NCI-H345 (cell line): ENCODE results near the gene GDAP1L1.
A peak's percentile ranks its signal among the peaks of the same experiment; 100 is the strongest.

Experiments
- DNase-seq: peaks from one replicate; lab custom pipeline; 2025; lab: John Stamatoyannopoulos, UW

Gene GDAP1L1

GRCh38 chr20:44247131-44247571 is at the start of gene GDAP1L1:
Gene GDAP1L1 (plus strand): TSS chr20:44247308. CDS start chr20:44247335, 27 bp downstream.
- DNase-seq, result peak; percentile 43

DNA sequence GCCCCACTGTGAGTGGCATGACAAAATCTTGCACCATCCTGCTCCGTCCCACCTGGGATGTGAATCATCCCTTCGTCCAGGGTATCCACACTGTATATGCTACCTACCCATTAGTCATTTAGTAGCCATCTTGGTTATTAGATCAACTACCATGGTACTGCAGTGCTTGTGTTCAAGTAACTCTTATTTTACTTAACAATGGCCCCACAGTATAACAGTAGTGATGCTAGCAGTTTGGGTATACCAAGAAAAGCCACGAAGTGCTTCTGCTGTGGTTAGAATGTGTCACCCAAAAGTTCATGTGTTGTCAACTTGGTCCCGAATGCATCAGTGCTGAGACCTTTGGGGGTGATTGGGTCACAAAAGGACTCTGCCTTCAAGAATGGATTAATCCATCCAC is 48.2 kb upstream of the GDAP1L1 start:
- no peak for DNase-seq

- DNase-seq, result no peak
Observed at GRCh38 chr20:44199877-44200276, 47.2 kb upstream of the GDAP1L1 start.

DNA sequence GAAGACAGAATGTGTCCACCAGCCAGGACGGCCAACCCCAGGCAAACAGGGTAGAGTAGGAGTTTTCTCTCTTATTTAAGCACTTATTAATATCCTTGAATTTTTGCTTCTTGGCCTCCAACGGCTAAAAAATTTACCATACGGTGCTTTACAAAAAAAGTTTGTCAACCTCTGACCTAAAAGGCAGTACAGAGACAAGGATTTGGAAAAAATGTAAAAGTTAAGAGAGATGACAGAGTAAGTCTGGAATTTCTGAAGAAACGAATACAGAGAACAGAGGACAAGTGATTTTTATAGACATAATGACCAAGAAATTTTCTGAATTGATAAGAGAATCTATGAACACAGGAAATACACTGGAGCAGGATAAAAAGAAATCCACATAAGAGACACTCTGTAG is 46.7 kb upstream of the GDAP1L1 start:
- DNase-seq, result no peak

DNA sequence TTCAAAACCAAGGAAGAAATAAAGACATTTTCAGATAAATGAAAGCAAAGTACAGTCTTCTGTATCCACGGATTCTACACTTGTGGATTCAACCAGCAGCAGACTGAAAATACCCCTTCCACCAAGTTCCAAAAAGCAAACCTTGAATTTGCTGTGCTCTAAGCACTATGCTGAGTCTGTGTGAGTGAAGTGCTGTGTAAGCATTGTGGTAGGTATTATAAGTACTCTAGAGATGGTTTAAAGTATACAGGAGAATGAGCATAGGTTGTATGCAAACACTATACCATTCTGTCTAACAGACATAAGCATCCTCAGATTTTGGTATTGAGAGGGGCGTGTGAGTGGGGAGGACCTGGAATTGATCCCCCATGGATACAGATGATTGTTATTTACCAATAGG is 46.1 kb upstream of the GDAP1L1 start:
- no peak for DNase-seq

GRCh38 chr20:44203161-44203560 is 43.9 kb upstream of the GDAP1L1 start:
- no peak for DNase-seq

- no peak for DNase-seq
Observed at GRCh38 chr20:44204156-44204831, 42.8 kb upstream of the GDAP1L1 start.

DNA sequence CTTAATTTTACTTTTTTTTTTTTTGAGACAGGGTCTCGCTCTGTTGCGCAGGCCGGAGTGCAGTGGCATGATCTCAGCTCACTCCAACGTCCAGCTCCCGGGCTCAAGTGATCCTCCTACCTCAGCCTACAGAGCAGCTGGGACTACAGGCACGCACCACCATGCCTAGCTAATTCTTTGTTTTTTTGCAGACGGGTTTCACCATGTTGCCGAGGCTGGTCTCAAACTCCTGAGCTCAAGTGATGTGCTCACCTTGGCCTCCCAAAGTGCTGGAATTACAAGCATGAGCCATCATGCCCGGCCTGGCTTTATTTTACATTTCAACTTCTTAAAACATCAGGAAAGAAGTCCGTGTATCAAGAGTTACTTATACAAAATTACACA is 42.3 kb upstream of the GDAP1L1 start:
- DNase-seq, result no peak

DNA sequence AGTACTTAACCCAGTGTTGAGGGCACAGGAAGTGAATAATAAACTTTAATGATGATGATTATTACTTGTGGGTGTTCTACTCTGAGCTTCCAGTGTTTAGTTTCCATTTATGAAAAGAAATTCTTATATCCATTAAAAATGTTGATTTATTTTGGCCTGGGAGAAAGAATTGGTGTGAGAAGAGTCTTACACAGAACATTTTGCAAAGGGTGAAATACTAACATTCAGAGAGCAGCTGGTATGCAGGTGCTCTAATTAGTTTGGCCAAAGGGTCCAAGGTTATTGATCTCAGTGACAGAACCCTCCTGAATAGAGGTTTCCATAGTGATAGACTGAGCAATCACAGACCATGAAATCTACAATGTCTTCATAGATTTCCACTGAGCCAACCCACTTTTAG is 41.0 kb upstream of the GDAP1L1 start:
- DNase-seq, result no peak

- DNase-seq, result no peak
Observed at GRCh38 chr20:44207126-44207723, 39.9 kb upstream of the GDAP1L1 start.

- DNase-seq, result no peak
Observed at GRCh38 chr20:44208165-44208564, 38.9 kb upstream of the GDAP1L1 start.

- no peak for DNase-seq
Observed at GRCh38 chr20:44208770-44209169, 38.3 kb upstream of the GDAP1L1 start.

DNA sequence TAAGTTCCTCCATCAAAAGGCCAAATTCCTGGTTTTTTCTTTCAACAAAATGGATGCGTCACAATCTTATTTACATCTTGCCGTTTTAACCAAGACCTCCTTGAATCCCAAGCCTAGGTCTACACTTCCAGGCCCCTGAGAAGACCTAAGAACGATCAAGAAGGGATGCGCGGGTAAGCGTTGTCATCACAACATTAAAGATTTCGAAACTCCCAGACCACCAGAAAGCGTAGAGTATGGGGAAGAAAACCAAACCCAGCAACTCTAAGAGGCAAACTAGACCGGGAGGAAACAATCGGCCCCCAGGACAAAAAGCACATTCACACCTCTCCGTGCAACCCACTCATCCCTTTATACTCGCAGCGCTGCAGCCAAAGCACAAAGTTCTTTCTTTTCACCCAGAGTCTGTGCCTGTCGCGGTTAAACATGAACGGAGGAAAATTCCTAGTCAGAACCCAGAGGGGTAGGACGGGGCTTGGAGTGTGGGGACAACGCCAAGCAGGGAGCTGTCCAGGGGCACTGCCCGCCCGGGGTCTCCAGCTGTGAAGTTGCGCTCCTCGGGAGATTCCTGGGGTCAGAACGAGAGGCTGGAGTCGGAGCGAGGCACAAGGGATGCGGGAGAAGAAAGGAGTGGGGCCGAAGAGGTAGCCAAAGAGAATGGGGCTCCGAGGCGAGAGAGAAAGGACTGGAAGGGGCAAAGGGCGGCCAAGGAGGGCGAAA is 37.3 kb upstream of the GDAP1L1 start:
- DNase-seq, result no peak

DNA sequence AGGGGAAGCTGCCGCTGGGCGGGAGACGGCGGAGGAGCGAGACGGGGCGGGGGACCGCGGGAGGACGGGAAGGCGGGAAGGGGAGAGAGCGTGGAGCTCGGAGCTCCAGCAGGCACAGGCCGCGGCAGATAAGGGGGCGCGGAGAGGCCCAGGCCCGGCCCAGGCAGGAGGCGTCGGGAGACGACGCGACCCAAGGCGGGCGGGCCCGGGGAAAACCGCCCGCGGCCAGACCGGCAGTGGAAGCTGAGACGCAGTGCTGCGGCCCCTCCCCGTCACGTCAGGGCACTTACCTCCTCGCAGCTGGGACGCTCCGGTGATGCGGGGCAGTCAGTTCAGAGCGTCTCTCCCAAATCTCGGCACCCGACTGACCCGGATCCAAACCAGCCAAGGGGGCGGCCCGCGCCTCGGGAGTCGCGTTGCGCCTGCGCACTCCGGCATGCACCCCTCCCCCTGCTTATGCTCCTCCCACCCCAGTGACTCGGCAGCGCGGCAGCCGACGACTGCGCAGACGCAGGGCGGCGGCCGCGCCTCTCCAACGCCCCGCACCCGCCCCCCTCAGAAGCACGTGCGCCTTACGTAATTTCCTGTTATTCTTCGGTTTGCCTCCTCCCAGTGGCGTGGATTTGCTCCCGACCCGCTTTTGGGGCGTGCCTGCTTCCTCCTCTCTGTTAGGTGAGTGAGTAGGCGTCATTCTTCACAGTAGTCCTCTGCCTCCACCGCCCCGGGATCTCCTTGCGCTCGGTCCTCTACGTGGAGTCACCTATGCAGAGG is 36.5 kb upstream of the GDAP1L1 start, which contains the start of gene OSER1:
OSER1 (minus strand) TSS at position 366 of the 771 bp plus-strand sequence. CDS start 3,814 bp downstream, outside the sequence.
- peak; percentile 98 for DNase-seq

DNA sequence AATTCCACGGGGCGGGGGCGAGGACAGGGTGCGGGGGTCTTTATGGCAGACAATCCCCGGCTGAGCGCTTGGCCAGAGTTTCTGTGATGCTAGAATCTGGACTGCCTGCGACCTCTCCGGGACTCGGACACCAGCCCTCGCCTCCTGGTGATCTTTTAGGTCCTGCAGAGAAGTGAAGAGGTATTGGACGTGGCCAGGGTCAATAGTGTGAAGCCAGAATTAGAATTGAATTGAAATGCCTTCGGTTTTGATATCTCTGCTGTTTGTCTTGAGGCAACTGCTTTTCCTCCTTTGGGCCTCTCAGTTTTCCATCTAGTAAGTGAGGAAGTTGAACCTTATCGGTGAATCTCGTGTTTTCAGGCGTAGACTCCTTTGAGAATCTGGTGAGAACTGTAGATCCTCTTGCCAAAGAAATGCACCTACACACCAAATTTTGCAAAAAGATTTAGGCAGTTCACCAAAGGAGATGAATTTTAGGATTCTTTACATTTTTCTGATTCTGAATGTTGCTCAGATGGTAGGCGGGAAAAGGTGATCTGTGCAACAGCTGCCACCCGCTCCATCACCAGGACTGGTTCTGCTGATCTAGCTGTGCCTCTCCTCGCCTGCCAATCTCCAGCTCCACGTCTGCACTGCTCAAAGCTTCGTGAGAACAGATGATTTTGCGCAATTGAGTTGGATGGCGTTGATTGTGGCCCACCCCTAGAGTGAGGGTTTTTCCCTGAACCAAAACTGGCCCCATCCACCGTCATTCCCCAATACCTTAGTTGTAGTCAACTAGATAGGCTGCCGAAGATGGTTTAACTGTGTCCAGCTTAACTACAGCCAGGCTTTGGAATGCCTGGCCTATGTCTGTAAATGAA is 35.7 kb upstream of the GDAP1L1 start:
- no peak for DNase-seq

DNA sequence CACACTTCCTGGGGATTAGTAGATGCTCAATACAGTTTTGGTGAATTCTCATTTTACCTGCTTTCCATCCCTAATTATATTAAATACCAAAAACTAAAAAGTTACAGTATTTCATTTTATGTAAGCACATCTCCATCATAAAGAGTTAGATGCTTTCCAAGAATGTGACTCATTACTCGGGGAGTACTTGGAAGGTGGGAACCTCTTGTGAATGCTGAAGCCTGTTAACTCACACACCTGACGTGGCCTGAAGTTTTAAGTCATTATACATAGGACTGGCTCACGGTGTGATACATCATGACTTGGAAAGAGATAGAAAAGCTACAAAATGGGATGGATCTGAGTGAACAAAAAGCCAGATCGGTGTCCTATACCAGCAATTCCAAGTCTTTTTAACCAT is 34.3 kb upstream of the GDAP1L1 start:
- DNase-seq, result no peak

DNA sequence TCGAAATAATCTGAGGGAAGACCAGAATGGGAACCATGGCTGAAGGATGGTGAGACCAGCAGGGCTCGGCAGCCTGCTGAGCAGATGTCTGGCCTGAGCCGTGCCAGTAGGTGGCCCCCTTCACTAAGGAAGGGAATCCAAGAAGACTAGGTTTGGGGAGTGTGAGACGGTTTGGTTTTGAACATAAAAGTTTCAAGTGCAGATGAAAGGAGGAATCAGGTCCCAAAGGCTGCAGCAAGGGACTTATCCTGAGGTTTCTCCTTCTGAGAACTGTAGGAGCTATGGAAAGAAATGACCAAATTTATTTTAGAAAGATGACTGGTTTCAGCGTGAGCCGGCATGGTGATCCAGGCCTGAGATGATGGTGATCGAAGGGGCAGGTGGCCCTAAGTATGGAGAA is 32.0 kb upstream of the GDAP1L1 start:
- peak; percentile 41 for DNase-seq

GRCh38 chr20:44217342-44218092 is 29.6 kb upstream of the GDAP1L1 start:
- DNase-seq, result peak; percentile 77

- no peak for DNase-seq
Observed at GRCh38 chr20:44218446-44218845, 28.7 kb upstream of the GDAP1L1 start.

DNA sequence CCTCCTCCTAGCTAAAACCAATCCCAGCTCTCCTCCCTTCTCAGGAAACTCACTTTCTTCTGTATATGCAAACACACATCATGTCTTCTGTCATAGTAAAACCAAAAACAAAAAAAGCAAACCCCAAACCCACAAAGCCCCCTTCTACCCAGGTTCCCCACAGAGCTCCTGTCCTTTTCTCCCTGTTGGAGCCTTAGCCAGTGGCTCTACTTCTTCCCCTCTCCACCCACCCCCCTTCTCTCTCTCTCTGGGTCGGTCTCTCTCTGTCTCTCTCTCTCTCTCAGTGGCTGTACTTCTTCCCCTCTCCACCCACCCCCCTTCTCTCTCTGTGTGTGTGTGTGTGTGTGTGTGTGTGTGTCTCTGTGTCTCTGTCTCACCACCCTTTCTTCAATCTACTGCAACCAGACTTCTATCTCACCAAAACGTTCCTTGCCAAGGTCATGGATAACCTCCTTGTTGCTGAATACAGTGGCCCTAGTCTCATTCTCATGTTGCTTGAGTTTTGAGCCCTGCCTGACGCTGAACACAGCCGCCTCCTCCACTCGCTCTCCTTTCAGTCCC is 27.9 kb upstream of the GDAP1L1 start:
- DNase-seq, result no peak
